HepG2 (cell line): Measurements from ENCODE around the gene TSHZ2. TPM values are rescaled to one million over a fixed set of nuclear protein-coding genes. Genes with fewer than 3 reads are reported as not detected.

ENCODE experiments used
- ARNT2 ChIP-seq: sonication (generic); formaldehyde crosslinking; IDR thresholded peaks from 2 replicates; pipeline ENCODE4 v1.8.0; 2022; ENCODE audit warnings: mild to moderate bottlenecking, low read depth, missing genetic modification reagents, moderate library complexity
- BORCS8-MEF2B ChIP-seq: sonication (generic); formaldehyde crosslinking; IDR thresholded peaks from 2 replicates; pipeline ENCODE4 v1.8.0; 2022; ENCODE audit warnings: mild to moderate bottlenecking, missing genetic modification reagents
- CEBPB ChIP-seq: IDR thresholded peaks from 2 replicates; pipeline ENCODE4 v1.6.1; 2011; ENCODE audit warnings: low read depth, low read length, improper control_type of control experiment, borderline replicate concordance
- DPF2 ChIP-seq: sonication (generic); formaldehyde crosslinking; IDR thresholded peaks from 2 replicates; pipeline ENCODE4 v1.4.0; 2020; ENCODE audit warnings: mild to moderate bottlenecking, low read depth, missing genetic modification reagents, borderline replicate concordance
- MAFK ChIP-seq, 2 experiments: IDR thresholded peaks in 1 of 2; conservative IDR thresholded peaks in 1 of 2; 2 replicates each; pipeline ENCODE4 v1.6.1; 2011; ENCODE audit warnings: improper control_type of control experiment in 2 of 2, low read length in 2 of 2
- NFKB2 ChIP-seq: sonication (generic); formaldehyde crosslinking; IDR thresholded peaks from 2 replicates; pipeline ENCODE4 v1.4.0; 2020; ENCODE audit warnings: missing genetic modification reagents, borderline replicate concordance
- POGZ ChIP-seq: sonication (generic); formaldehyde crosslinking; IDR thresholded peaks from 2 replicates; pipeline ENCODE4 v1.4.0; 2020; ENCODE audit warnings: mild to moderate bottlenecking, missing genetic modification reagents
- RELA ChIP-seq: sonication (generic); formaldehyde crosslinking; IDR thresholded peaks from 2 replicates; pipeline ENCODE4 v1.4.0; 2020; ENCODE audit warnings: missing genetic modification reagents
- SAFB2 ChIP-seq: sonication (generic); formaldehyde crosslinking; IDR thresholded peaks from 2 replicates; pipeline ENCODE4 v1.5.1; 2020; ENCODE audit warnings: missing genetic modification reagents, low read depth, mild to moderate bottlenecking, borderline replicate concordance
- SP140L ChIP-seq: sonication (generic); formaldehyde crosslinking; IDR thresholded peaks from 2 replicates; pipeline ENCODE4 v1.4.0; 2020; ENCODE audit warnings: missing genetic modification reagents, borderline replicate concordance
- SRY ChIP-seq: sonication (generic); formaldehyde crosslinking; IDR thresholded peaks from 2 replicates; pipeline ENCODE4 v1.8.0; 2022; ENCODE audit warnings: mild to moderate bottlenecking, missing genetic modification reagents
- SSRP1 ChIP-seq: IDR thresholded peaks from 2 replicates; pipeline ENCODE4 v1.6.1; 2016; ENCODE audit warnings: control low read depth
- XBP1 ChIP-seq: sonication (generic); formaldehyde crosslinking; IDR thresholded peaks from 2 replicates; pipeline ENCODE4 v1.5.0; 2020; ENCODE audit warnings: missing genetic modification reagents
- ZFP36 ChIP-seq: fragments of 150-350 bp; IDR thresholded peaks from 2 replicates; pipeline ENCODE4 v1.6.1; 2018; ENCODE audit warnings: borderline replicate concordance, low read length, low read depth; ENCODE audit not compliant: partially characterized antibody
- ZNF143 ChIP-seq: sonication (generic); formaldehyde crosslinking; IDR thresholded peaks from 2 replicates; pipeline ENCODE4 v1.4.0; 2020; ENCODE audit warnings: missing genetic modification reagents
- ZNF557 ChIP-seq: sonication (generic); formaldehyde crosslinking; IDR thresholded peaks from 2 replicates; pipeline ENCODE4 v1.4.0; 2020; ENCODE audit warnings: missing genetic modification reagents
- ZNF713 ChIP-seq: sonication (generic); formaldehyde crosslinking; IDR thresholded peaks from 2 replicates; pipeline ENCODE4 v1.4.0; 2020; ENCODE audit warnings: mild to moderate bottlenecking, missing genetic modification reagents
- polyA plus RNA-seq, 8 experiments: library from polyadenylated mRNA; depleted of rRNA in 3 of 8; stranded (reverse) in 7 of 8; unstranded in 1 of 8; fragments of >200 nt; fragmentation: Illumina TruSeq in 4 of 8; extraction: Trizol in 4 of 8; gene quantifications; 2 replicates each; pipeline versions ENCODE4 v1.2.1 to v1.2.3, GENCODE V29; 2011 to 2016; ENCODE audit warnings: low read depth in 4 of 8, missing spikeins in 1 of 8, mixed read lengths in 1 of 8; ENCODE audit not compliant: insufficient read depth in 1 of 8
- total RNA-seq, 5 experiments: library from RNA; depleted of rRNA; stranded (reverse); fragments of >200 nt; fragmentation: Illumina TruSeq; extraction: Trizol; gene quantifications; 2 replicates each; pipeline ENCODE4 v1.2.3, GENCODE V29; 2016; ENCODE audit warnings: low read depth in 1 of 5
- TF ChIP-seq, protein P1 (sequence below): sonication (generic); formaldehyde crosslinking; IDR thresholded peaks from 2 replicates; pipeline ENCODE4 v1.5.0; 2020; ENCODE audit warnings: mild to moderate bottlenecking, missing genetic modification reagents
- TF ChIP-seq, protein P2 (sequence below): sonication (generic); formaldehyde crosslinking; IDR thresholded peaks from 2 replicates; pipeline ENCODE4 v1.4.0; 2020; ENCODE audit warnings: missing genetic modification reagents
- TF ChIP-seq, protein P3 (sequence below): IDR thresholded peaks from 2 replicates; pipeline ENCODE4 v1.6.1; 2016; ENCODE audit warnings: low read depth, borderline replicate concordance
- TF ChIP-seq, protein P4 (sequence below): sonication (generic); formaldehyde crosslinking; IDR thresholded peaks from 2 replicates; pipeline ENCODE4 v1.4.0; 2020; ENCODE audit warnings: mild to moderate bottlenecking, missing genetic modification reagents

TSHZ2 gene
- total and polyA plus RNA-seq, 2 of the 13 experiments (the other 11 are each of a cell fraction or from before 2014, with no cell fraction given): 0.01 TPM; not detected in 1

GRCh38 chr20:53513489-53514298, 541.5 kb downstream of the TSHZ2 start (continued):
- no peak for TF ChIP-seq ARNT2 (CRISPR knock-in tag)
- no peak; the same call in 1 of the 2 replicates for TF ChIP-seq NFKB2 (CRISPR knock-in tag)
- TF ChIP-seq BORCS8-MEF2B: no peak; the same call in 1 of the 2 replicates
- no peak for TF ChIP-seq ZFP36
- no peak for TF ChIP-seq CEBPB
- peak; percentile 56; the same call in 1 of the 2 replicates for TF ChIP-seq ZNF143 (CRISPR knock-in tag)
- peak; percentile 30; the same call in 1 of the 2 replicates for TF ChIP-seq POGZ
- no peak for TF ChIP-seq SRY
- TF ChIP-seq ZNF557 (CRISPR knock-in tag): no peak
- TF ChIP-seq RELA: no peak
- no peak for TF ChIP-seq SSRP1 (CRISPR knock-in tag)
- TF ChIP-seq, protein P1, sequence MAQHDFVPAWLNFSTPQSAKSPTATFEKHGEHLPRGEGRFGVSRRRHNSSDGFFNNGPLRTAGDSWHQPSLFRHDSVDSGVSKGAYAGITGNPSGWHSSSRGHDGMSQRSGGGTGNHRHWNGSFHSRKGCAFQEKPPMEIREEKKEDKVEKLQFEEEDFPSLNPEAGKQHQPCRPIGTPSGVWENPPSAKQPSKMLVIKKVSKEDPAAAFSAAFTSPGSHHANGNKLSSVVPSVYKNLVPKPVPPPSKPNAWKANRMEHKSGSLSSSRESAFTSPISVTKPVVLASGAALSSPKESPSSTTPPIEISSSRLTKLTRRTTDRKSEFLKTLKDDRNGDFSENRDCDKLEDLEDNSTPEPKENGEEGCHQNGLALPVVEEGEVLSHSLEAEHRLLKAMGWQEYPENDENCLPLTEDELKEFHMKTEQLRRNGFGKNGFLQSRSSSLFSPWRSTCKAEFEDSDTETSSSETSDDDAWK (CRISPR knock-in tag): no peak
- TF ChIP-seq SAFB2 (CRISPR knock-in tag): no peak
- TF ChIP-seq DPF2 (CRISPR knock-in tag): no peak
- no peak for TF ChIP-seq MAFK (conservative IDR thresholded peaks at IDR 0.05 in 1 of 2, IDR thresholded peaks at IDR 0.05 in 1 of 2; ENCODE audit: low read length in 2 of 2)
- TF ChIP-seq, protein P2, sequence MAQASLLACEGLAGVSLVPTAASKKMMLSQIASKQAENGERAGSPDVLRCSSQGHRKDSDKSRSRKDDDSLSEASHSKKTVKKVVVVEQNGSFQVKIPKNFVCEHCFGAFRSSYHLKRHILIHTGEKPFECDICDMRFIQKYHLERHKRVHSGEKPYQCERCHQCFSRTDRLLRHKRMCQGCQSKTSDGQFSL: no peak
- TF ChIP-seq ZNF713 (CRISPR knock-in tag): no peak
- TF ChIP-seq XBP1 (CRISPR knock-in tag): no peak
- no peak for TF ChIP-seq SP140L
- TF ChIP-seq, protein P3, sequence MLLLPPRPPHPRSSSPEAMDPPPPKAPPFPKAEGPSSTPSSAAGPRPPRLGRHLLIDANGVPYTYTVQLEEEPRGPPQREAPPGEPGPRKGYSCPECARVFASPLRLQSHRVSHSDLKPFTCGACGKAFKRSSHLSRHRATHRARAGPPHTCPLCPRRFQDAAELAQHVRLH (CRISPR knock-in tag): no peak
- TF ChIP-seq, protein P4, sequence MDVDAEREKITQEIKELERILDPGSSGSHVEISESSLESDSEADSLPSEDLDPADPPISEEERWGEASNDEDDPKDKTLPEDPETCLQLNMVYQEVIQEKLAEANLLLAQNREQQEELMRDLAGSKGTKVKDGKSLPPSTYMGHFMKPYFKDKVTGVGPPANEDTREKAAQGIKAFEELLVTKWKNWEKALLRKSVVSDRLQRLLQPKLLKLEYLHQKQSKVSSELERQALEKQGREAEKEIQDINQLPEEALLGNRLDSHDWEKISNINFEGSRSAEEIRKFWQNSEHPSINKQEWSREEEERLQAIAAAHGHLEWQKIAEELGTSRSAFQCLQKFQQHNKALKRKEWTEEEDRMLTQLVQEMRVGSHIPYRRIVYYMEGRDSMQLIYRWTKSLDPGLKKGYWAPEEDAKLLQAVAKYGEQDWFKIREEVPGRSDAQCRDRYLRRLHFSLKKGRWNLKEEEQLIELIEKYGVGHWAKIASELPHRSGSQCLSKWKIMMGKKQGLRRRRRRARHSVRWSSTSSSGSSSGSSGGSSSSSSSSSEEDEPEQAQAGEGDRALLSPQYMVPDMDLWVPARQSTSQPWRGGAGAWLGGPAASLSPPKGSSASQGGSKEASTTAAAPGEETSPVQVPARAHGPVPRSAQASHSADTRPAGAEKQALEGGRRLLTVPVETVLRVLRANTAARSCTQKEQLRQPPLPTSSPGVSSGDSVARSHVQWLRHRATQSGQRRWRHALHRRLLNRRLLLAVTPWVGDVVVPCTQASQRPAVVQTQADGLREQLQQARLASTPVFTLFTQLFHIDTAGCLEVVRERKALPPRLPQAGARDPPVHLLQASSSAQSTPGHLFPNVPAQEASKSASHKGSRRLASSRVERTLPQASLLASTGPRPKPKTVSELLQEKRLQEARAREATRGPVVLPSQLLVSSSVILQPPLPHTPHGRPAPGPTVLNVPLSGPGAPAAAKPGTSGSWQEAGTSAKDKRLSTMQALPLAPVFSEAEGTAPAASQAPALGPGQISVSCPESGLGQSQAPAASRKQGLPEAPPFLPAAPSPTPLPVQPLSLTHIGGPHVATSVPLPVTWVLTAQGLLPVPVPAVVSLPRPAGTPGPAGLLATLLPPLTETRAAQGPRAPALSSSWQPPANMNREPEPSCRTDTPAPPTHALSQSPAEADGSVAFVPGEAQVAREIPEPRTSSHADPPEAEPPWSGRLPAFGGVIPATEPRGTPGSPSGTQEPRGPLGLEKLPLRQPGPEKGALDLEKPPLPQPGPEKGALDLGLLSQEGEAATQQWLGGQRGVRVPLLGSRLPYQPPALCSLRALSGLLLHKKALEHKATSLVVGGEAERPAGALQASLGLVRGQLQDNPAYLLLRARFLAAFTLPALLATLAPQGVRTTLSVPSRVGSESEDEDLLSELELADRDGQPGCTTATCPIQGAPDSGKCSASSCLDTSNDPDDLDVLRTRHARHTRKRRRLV (CRISPR knock-in tag): no peak
